Measurements from ENCODE around the gene MICU1. TPM values are rescaled to one million over a fixed set of nuclear protein-coding genes. Genes with fewer than 3 reads are reported as not detected.
"Not testable (repeated sequence)": the region's sequence is repeated elsewhere in the genome, so short reads cannot be mapped to it uniquely, and the experiment has no call there.

MICU1 gene
- total RNA-seq, 1 donor from 2014 or later: 29.6 TPM

- DNase-seq (ENCODE audit: low read depth, low spot score): no peak
Measured at GRCh38 chr10:72389716-72390115, 236.2 kb downstream of the MICU1 start.

GRCh38 chr10:72389014-72389413, 236.9 kb downstream of the MICU1 start:
- no peak for DNase-seq (ENCODE audit: low read depth, low spot score)

- DNase-seq (ENCODE audit: low read depth, low spot score): no peak
Measured at GRCh38 chr10:72388062-72388461, 237.8 kb downstream of the MICU1 start.

- no peak for DNase-seq (ENCODE audit: low read depth, low spot score)
Measured at GRCh38 chr10:72386916-72387586, 238.8 kb downstream of the MICU1 start.

GRCh38 chr10:72385724-72386123, 240.2 kb downstream of the MICU1 start:
- no peak for DNase-seq (ENCODE audit: low read depth, low spot score)

GRCh38 chr10:72384982-72385381, 240.9 kb downstream of the MICU1 start:
- DNase-seq (ENCODE audit: low read depth, low spot score): not testable (repeated sequence)

GRCh38 chr10:72379776-72380175, 246.1 kb downstream of the MICU1 start:
- no peak for DNase-seq (ENCODE audit: low read depth, low spot score)

- no peak for DNase-seq (ENCODE audit: low read depth, low spot score)
Measured at GRCh38 chr10:72379062-72379461, 246.8 kb downstream of the MICU1 start.

- DNase-seq (ENCODE audit: low read depth, low spot score): no peak
Measured at GRCh38 chr10:72375585-72375984, 250.3 kb downstream of the MICU1 start.

GRCh38 chr10:72375173-72375572, 250.7 kb downstream of the MICU1 start:
- no peak for DNase-seq (ENCODE audit: low read depth, low spot score)

GRCh38 chr10:72370201-72370722, 255.6 kb downstream of the MICU1 start:
- DNase-seq (ENCODE audit: low read depth, low spot score): no peak

GRCh38 chr10:72367301-72367960, 258.4 kb downstream of the MICU1 start:
- DNase-seq (ENCODE audit: low read depth, low spot score): no peak

GRCh38 chr10:72365106-72365895, 260.6 kb downstream of the MICU1 start:
- no peak for DNase-seq (ENCODE audit: low read depth, low spot score)

- DNase-seq (ENCODE audit: low read depth, low spot score): peak; percentile 79
Measured at GRCh38 chr10:72364239-72364777, 261.6 kb downstream of the MICU1 start.

GRCh38 chr10:72356987-72357386, 268.9 kb downstream of the MICU1 start:
- no peak for DNase-seq (ENCODE audit: low read depth, low spot score)

GRCh38 chr10:72356115-72356514, 269.8 kb downstream of the MICU1 start:
- DNase-seq (ENCODE audit: low read depth, low spot score): no peak

GRCh38 chr10:72355214-72355555, 270.7 kb downstream of the MICU1 start:
- no peak for DNase-seq (ENCODE audit: low read depth, low spot score)

- DNase-seq (ENCODE audit: low read depth, low spot score): peak; percentile 88
Measured at GRCh38 chr10:72354356-72355213, 271.3 kb downstream of the MICU1 start, which contains the start of gene DNAJB12. Gene DNAJB12, minus strand, starts transcription at chr10:72354919. Its CDS starts 22 bp downstream, at chr10:72354897.

GRCh38 chr10:72353965-72354355, 271.9 kb downstream of the MICU1 start:
- DNase-seq (ENCODE audit: low read depth, low spot score): no peak

- no peak for DNase-seq (ENCODE audit: low read depth, low spot score)
Measured at GRCh38 chr10:72353028-72353964, 272.6 kb downstream of the MICU1 start.

Measured in pulmonary artery endothelial cell (primary cell).